GM12874 (cell line): ENCODE data around the gene R3HDM1.

ENCODE experiments used
- TF ChIP-seq, protein P1 (sequence below): IDR thresholded peaks from 2 replicates; pipeline ENCODE4 v1.5.1; 2011; ENCODE audit warnings: low read depth, mild to moderate bottlenecking, control low read depth, low read length, moderate library complexity; ENCODE audit not compliant: insufficient read depth

R3HDM1 gene

GRCh38 chr2:135581282-135581681 is 50.0 kb downstream of the R3HDM1 start:
- TF ChIP-seq, protein P1, sequence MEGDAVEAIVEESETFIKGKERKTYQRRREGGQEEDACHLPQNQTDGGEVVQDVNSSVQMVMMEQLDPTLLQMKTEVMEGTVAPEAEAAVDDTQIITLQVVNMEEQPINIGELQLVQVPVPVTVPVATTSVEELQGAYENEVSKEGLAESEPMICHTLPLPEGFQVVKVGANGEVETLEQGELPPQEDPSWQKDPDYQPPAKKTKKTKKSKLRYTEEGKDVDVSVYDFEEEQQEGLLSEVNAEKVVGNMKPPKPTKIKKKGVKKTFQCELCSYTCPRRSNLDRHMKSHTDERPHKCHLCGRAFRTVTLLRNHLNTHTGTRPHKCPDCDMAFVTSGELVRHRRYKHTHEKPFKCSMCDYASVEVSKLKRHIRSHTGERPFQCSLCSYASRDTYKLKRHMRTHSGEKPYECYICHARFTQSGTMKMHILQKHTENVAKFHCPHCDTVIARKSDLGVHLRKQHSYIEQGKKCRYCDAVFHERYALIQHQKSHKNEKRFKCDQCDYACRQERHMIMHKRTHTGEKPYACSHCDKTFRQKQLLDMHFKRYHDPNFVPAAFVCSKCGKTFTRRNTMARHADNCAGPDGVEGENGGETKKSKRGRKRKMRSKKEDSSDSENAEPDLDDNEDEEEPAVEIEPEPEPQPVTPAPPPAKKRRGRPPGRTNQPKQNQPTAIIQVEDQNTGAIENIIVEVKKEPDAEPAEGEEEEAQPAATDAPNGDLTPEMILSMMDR: no peak

GRCh38 chr2:135582383-135582782 is 51.1 kb downstream of the R3HDM1 start:
- TF ChIP-seq, protein P1: no peak

DNA sequence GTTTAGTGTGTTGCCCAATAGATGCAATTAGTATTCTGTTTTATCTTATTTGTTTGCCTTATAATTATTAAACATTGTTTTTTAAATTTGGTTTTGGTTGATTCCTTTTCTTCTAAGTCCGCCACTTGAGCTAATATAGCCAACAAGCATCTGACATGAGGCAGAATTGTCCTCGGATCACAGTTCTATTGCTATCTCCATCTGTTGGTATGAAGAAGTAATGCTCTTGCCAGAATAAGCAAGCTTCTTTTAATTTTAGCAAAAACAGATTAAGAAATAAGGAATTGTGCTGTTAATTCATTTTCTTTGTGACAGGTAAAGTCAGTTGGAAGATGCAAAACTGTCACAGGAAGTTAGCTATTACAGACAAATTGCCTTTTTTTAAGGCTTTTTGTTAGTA is 54.3 kb downstream of the R3HDM1 start:
- TF ChIP-seq, protein P1: no peak

- TF ChIP-seq, protein P1: no peak
These were observed 54.9 kb downstream of the R3HDM1 start for GRCh38 chr2:135586148-135586547.

GRCh38 chr2:135587958-135588357 is 56.7 kb downstream of the R3HDM1 start:
- TF ChIP-seq, protein P1: no peak

DNA sequence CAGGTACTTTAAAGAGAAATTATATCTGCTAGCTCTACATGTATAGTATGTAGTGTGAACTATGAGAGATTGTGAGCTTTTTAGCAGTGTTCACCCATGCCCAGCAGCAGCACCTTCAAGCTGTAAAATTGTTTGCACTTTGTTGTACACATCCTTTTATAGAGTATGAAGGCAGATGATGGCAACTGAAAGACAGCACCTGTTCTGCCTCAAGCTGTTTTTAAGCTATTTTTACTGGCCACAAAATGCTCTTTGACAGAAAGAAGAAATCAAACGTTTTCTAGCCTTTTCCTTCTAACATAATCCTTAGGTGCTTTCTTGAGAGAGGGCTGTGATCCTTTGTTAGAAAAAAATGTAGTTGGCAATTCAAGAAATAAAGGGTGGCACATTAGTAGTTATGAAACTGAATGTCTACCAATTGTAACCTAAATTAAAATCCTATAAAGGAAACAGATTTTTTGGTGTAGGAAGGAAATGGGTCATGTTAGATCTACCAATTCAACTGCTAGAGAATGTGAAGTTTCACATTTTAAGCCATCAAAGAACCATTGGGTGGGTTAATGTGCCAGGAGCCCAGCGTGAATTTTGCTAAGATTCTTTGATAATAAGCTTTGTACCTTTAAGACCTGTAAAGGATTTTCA is 59.5 kb downstream of the R3HDM1 start:
- TF ChIP-seq, protein P1: no peak

GRCh38 chr2:135600915-135601314 is 69.6 kb downstream of the R3HDM1 start:
- TF ChIP-seq, protein P1: no peak
